IPS DF 4.7 (cell line): Measurements from ENCODE around the gene SEPTIN10.

ENCODE experiments used
- DNase-seq: peaks from one replicate; pipeline ENCODE4 v3.0.0-alpha.2; 2013; ENCODE audit warnings: low spot score; ENCODE audit errors: extremely low read depth

The SEPTIN10 gene

DNA sequence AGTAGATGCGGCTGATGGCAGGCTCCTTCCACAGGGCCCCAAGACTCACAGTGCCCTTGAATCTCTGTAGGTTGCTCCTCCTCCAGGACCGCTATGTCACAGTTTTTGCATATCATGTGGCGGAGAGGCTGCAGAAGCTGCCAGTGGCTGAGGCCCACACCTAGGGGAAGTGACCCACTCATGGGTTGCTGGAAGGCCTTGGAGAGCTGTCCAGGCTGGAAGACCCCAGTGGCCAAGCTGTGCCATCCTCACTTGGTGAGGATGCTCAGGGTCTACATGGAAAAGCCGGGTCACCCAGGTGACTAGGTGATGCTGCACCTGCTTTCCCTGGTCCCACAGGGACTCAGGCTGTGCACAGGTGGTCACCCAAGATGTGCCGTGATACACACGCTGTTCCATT is 90.6 kb downstream of the SEPTIN10 start:
- DNase-seq: no peak

DNA sequence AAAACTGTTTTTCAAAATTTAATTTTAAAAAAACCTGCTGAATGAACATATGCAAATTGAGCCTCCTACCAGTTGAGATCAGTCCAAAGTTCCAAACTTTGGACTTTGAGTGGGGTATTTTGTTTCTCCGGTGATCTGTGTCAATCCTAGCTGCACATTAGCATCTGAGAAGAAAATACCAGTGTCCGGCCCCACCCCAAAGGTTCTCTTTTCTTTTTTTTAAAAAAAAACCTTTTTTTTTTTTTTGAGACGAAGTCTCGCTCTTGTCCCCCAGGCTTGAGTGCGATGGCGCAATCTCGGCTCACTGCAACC is 91.7 kb downstream of the SEPTIN10 start:
- no peak for DNase-seq

DNA sequence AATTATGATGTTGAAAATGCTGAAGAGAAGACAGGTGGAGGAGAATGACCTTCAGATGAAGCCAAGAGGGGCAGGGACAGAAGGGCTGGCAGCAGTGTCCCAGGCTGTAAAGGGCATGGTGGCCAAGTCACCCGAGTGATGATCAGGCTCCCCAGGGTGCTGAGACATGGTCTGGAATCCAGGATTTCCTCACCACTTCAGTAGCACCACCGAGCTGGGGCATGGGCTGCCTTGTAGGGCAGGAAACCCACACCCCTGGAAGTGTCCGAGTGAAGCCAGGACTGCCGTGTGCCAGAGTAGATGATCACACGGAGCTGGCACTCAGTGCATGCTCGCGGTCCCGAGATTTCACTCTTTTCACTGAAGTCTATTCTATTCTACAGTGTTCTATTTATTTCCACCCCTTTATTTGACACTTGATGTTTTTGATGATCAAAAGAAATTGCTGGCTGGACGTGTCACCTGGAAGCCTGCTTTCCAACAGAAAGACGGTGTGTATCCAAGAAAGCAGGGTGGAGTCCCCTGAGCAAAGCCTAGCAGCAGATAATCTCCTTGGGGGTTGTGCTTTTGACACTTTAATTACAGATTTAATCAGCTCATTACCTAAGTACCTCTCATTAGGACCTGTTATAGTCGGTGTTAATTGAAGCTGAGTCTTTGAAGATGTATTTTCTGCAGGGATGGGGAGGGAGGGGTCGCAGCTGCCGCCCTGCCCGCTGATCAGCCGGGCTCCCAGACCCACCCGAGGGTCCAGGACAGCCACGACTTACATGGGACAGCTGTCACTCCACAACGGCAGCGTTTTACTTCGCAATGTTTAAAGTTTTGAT is 92.3 kb downstream of the SEPTIN10 start:
- DNase-seq: no peak

GRCh38 chr2:109519513-109519912 is 94.3 kb downstream of the SEPTIN10 start:
- DNase-seq: no peak

GRCh38 chr2:109517118-109517889 is 96.5 kb downstream of the SEPTIN10 start:
- DNase-seq: no peak

- peak; percentile 56 for DNase-seq
These were observed 97.2 kb downstream of the SEPTIN10 start for GRCh38 chr2:109516445-109517117.

- no peak for DNase-seq
These were observed 98.9 kb downstream of the SEPTIN10 start for GRCh38 chr2:109514857-109515256.

DNA sequence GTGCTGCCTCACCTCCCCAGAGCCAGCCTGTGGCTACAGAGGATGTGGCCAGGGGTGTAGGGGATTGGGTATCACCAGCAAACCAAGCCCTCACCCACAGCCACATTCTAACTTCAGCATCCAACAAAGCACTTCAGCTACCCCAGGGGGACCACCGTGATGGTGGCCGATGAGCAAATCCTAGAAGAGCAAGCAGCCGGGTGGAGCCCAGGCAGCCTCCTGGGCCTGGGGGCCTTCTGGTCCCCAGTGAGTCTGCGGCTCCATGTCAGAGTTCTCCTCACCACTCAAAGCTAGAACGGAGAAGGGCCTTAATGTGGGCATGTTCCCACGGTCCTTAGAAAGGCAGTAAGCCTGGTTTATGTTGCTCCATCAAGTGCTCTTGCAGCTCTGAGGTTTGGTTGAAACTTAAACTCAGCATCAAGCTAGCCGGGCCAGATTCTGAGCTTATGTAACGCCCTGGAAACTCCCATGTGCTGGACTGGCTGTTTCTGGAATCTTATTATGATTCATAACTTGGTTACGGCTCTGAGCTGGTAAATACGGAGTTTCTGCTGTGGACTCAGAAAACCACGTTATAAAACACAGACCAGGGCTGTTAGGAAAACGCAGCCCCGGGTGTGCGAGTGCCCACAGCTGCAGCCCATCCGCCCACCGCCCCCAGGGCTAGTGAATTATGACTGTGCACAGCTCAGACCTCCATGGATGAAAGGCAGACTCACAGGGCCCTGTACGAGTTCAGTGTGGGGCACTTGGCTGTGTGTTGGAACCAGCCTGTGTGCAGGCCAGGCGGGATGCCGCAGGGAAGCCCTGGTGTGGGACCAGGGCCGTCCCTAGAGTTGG is 99.8 kb downstream of the SEPTIN10 start:
- no peak for DNase-seq

DNA sequence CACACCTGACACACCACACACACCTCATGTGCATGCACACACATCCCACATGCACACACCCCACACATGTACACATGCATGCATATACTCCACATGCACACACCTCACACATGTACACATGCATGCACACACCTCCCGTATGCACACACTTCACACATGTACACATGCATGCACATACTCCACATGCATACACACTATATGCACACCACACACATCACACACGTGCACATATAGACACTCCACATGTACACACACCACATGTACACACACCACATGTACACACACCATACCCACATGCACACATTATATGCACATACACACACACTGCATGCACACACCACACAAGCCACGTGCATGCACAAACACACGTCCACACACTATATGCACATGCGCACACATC is 100.5 kb downstream of the SEPTIN10 start:
- no peak for DNase-seq

DNA sequence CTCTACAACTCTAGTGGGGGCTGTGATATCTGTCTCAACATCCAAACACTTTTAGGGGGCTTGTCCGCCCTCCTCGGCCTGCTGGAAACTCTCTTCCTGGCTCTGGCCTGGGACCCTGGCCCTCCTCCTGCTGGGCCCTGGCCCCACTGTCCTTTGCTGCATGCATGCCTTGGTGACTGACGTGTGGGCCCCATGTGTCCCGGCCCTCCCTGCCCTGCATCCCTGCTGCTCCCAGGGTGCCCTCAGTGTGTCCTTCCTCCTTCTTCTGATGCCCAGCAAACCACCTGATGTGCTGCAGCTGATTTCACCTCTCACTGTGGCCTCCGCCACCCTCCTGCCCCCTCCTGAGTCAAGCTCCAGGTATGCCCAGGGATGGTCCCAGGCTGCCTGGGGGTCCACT is 101.7 kb downstream of the SEPTIN10 start:
- DNase-seq: no peak

GRCh38 chr2:109511168-109511567 is 102.6 kb downstream of the SEPTIN10 start:
- no peak for DNase-seq

GRCh38 chr2:109510136-109511028 is 103.4 kb downstream of the SEPTIN10 start:
- DNase-seq: peak; percentile 38

DNA sequence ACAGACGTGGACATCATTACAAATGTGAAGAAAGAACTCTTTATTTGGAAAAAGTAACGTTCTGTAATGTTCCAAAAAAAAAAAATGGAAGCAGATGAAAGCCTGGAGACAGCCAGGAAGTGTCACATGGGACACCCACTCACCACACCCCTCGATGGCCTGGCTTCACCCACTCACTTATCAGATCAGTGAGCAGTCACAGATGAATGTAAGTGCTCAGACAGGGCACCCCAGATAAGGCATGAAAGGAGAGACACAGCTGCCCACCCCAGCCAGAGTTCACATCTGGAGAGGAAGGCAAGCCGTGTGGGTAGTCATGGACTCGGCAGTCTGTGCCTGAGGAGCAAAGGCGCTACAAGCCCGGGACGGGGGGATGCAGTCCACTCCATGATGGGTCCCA is 105.2 kb downstream of the SEPTIN10 start:
- DNase-seq: no peak

DNA sequence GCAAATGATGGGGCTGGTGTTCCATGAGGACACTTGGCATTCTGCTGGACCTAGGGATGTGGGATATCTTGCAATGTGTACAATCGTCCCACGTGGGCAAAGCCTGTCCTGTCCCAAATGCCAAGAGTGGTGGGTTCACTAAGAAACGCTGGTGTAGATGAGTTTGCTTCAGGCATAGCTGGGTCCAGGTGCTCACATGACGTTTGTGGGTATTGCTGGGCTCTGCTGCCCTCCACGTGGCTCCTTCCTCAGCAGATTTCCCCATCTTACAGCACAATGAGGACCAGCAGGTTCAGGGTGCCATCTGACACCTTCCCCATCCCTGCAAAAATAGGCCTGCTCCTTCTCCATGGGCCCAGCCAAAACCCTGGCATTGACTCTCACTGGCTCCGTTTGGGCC is 105.9 kb downstream of the SEPTIN10 start:
- DNase-seq: no peak

DNA sequence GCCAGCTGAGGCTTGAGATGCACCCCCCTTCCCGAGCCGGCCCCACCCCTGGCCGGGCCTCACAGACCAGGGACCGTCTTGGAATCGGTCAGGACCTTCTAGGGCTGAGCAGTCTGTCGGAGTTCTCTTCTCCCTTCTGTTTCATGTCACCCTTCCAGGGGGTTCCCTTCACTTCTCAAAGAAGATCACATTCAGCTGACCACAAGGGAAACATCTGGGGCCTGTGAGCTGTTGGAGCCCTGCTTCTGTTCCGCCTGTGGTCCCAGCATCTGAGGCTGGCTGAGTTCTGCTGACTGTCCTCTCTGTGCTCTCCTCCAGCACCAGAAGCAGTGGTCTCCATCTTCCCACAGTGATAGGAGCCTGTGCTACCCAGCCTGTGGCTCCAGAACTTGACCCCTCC is 106.5 kb downstream of the SEPTIN10 start:
- no peak for DNase-seq

GRCh38 chr2:109503191-109503590 is 110.6 kb downstream of the SEPTIN10 start:
- DNase-seq: no peak

GRCh38 chr2:109501461-109501860 is 112.3 kb downstream of the SEPTIN10 start:
- DNase-seq: no peak

- no peak for DNase-seq
These were observed 112.9 kb downstream of the SEPTIN10 start for GRCh38 chr2:109500910-109501309.

GRCh38 chr2:109499566-109499965 is 114.2 kb downstream of the SEPTIN10 start:
- no peak for DNase-seq

DNA sequence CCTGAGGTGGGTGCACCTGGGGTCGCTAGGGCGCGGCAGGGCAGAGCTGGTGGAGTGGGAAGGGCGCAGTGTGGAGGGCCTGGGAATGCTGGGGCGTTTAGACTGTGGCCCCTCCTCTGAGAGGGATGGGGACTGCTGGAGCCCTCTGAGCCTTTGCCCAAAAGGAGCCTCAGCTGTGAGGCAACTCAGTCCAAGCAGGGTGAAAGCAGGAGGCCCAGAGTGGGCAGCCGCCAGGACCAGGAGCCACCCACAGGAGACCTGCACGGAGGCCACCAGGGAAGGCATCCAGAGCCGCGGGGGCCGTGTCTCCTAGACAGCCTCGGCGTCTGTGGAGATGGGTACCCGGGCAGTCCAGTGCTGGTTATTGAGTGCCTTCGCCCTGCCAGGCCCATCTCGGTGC is 114.9 kb downstream of the SEPTIN10 start:
- DNase-seq: no peak
